Epidermal melanocyte (primary cell): ENCODE data around the gene YY1.
A peak's percentile ranks its signal among the peaks of the same experiment; 100 is the strongest.
"Not testable (repeated sequence)": the region's sequence is repeated elsewhere in the genome, so short reads cannot be mapped to it uniquely, and the experiment has no call there.

ENCODE experiments used
- DNase-seq: peaks from one replicate; pipeline ENCODE4 v3.0.0; 2011; ENCODE audit warnings: low spot score; ENCODE audit not compliant: insufficient read length

Gene YY1

GRCh38 chr14:100238419-100239210 is at the start of gene YY1:
Gene YY1, plus strand, starts transcription at chr14:100239144. Its CDS starts 101 bp downstream, at chr14:100239245.
- peak; percentile 86 for DNase-seq

DNA sequence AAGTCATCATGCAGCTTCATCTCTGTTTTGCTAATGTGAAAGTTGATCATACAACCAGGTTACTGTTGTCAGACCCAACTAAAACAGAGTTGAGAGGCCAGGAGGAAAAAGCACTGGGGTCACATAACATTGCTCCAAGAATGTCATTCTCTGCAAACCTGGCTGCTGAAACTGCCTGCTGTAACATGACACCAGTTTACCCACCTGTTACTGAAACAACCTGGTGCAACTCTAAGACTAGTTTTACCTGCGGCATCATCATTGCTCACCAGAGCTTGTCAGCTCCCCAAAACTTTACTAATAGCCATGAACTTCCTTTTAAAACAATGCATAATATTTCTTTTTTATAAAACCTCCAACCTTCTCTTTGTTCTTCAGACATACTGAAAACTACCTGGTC is 48.8 kb upstream of the YY1 start:
- no peak for DNase-seq

DNA sequence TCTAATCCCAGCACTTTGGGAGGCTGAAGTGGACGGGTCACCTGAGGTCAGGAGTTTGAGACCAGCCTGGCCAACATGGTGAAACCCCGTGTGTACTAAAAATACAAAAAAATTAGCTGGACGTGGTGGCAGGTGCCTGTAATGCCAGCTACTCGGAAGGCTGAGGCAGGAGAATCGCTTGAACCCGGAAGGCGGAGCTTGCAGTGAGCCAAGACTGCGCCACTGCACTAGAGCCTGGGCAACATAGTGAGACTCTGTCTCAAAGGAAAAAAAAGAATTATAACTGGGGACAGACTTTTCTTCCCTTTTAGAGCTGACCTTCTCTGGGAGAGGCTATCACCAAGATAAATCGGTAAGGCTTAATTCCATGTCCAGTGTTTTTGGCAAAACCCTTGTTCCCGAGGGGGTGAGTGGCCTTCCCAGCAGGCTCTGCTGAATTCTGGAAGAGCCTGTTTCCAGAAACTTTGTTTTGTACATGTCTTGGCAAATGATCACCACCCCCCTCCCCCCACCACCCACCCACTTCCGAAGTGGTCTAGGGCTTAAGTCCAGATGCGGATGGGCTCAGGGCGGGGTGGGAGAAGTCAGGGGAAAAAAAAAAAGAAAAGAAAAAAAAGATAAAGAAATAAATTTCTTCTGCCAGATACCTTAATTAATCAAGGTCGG is 47.2 kb upstream of the YY1 start:
- DNase-seq: no peak

- DNase-seq: no peak
Observed at GRCh38 chr14:100192250-100192671, 46.7 kb upstream of the YY1 start.

- DNase-seq: peak; percentile 98
Observed at GRCh38 chr14:100192672-100193416, 46.1 kb upstream of the YY1 start.

- no peak for DNase-seq
Observed at GRCh38 chr14:100193417-100194357, 45.3 kb upstream of the YY1 start.

DNA sequence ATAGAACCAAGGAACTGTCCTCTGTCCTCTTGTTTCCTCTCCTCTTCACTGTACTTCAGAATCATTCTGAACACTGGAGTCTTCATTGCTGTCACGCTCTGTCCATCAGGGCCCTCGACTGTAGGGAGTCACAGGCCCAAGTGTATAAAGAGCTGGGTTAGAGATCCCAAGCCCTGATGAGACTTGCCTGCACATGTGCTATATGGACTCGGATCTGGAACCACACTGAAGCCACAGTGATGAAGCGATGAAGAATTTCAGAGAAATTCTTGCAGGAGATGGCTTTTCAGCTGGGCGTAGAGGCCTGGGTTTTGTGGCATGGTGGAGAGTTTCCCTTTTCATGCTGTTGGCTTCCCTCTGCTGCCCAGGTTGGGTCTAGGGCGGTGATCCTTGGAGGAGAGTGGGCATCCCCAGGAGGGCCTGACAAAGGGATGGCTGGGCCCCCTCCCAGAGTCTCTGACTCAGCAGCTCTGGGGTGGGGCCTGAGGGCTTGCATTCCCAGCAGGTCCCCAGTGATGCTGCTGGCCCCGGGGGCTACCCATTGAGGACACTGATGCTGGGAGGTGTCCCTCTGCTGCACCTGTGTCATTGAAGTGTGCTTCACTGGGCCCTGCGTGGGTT is 39.6 kb upstream of the YY1 start:
- DNase-seq: no peak

- no peak for DNase-seq
Observed at GRCh38 chr14:100200311-100200710, 38.6 kb upstream of the YY1 start.

DNA sequence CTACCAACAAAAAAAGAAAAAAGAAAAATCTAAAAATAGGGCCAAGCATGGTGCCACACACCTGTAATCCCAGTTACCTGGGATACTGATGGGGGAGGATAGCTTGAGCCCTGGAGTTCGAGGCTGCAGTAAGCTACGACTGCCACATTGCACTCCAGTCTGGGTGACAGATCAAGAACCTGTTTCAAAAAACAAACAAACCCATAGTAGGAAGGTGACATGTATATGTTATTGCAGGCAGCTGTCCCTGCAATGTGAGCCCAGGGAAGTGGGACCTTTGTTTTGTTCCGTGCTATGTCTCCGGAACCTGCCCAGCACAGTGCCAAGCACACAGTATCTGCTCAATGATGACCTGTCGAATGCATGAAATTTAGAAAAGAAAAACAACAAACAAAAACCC is 37.2 kb upstream of the YY1 start:
- no peak for DNase-seq

- DNase-seq: no peak
Observed at GRCh38 chr14:100202712-100203111, 36.2 kb upstream of the YY1 start.

- no peak for DNase-seq
Observed at GRCh38 chr14:100203146-100203545, 35.8 kb upstream of the YY1 start.

- DNase-seq: no peak
Observed at GRCh38 chr14:100203962-100204834, 34.7 kb upstream of the YY1 start.

GRCh38 chr14:100204835-100205167 is 34.1 kb upstream of the YY1 start:
- DNase-seq: not testable (repeated sequence)

DNA sequence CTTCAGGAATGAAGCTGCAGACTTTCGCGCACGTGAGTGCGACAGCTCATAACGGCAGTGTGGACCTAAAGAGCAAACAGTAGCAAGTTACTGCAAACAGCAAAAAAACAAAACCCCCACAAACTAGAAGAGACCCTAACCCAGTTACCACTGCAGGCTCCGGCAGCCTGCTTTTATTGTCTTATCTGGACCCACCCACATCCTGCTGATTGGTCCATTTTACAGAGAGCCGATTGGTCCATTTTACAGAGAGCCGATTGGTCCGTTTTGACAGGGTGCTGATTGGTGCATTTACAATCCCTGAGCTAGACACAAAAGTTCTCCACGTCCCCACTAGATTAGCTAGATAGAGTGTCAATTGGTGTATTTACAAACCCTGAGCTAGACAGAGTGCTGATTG is 31.4 kb upstream of the YY1 start:
- not testable (repeated sequence) for DNase-seq

DNA sequence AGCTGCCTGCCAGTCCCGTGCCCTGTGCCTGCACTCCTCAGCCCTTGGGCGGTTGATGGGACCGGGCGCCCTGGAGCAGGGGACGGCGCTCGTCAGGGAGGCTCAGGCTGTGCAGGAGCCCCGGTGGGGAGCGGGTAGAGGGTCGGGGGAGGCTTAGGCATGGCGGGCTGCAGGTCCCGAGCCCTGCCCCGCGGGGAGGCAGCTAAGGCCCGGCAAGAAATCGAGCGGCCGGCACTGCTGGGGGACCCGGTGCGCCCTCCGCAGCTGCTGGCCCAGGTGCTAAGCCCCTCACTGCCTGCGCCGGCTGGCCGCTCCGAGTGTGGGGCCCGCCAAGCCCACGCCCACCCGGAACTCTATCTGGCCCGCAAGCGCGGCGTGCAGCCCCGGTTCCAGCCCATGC is 30.8 kb upstream of the YY1 start:
- DNase-seq: not testable (repeated sequence)

DNA sequence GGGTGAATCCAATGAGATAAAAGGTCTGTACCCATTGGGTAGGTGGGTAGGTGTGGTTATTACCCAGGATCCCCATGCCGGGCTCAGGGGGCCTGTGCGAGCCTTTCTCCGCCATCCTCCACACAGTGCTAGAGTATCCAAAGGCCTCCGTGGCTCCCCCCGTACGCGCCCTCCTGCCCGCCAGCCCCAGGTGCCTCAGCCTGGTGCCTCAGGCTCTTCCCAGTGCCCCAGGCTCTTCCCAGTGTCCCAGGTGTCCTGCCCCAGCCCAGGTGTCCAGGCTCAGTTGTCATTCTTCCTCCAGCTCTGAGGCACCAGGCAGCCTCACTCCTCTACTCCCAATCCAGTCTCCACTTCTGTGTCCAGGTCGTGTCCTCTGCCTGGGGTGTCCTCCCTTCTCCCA is 27.6 kb upstream of the YY1 start:
- DNase-seq: no peak

DNA sequence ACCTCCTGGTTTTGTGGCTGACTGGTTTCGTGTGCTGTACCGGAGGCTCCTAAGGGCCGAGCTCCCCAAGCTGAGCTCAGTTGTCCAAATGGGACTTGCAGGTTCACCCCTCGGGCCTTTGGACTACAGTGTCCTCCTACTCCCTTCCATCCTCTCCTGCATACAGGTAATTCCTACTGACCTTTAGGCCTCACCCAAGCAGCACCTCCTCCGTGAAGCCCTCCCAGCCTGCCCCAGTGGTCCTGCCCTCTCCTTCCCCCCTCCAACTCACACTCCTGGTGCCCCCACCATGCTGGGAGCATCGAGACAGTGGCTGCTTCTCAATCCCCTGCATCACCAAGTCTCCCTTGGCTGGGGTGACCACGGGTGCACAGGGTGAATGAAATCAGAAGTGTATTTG is 27.1 kb upstream of the YY1 start:
- no peak for DNase-seq

- DNase-seq: no peak
Observed at GRCh38 chr14:100212476-100213333, 26.2 kb upstream of the YY1 start.

DNA sequence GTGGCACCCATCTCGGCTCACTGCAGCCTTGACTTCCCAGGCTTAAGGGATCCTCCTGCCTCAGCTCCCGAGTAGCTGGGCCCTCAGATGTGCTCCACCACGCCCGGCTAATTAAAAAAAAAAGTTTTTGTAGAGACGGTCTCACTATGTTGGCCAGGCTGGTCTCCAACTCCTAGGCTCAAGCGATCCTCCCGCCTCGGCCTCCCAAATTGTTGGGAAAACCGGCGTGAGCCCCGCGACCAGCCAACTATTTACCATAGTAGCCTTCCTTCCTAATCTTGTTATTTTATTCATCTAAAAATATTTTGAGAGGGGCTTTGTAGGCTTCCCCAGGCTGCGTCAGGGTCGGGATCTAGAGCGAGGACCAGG is 25.4 kb upstream of the YY1 start:
- DNase-seq: no peak
